Measurements from ENCODE around the gene CSTPP1.
A peak's percentile ranks its signal among the peaks of the same experiment; 100 is the strongest.

The CSTPP1 gene

GRCh38 chr11:46999217-46999616 lies 62.7 kb downstream of the CSTPP1 start:
- no peak for DNase-seq

- no peak for DNase-seq
These were observed 63.5 kb downstream of the CSTPP1 start for GRCh38 chr11:47000033-47000432.

- peak; percentile 6 for DNase-seq
These were observed 65.2 kb downstream of the CSTPP1 start for GRCh38 chr11:47001781-47002181.

GRCh38 chr11:47002390-47002789 lies 65.8 kb downstream of the CSTPP1 start:
- peak; percentile 1 for DNase-seq

GRCh38 chr11:47003180-47003877 lies 66.8 kb downstream of the CSTPP1 start:
- peak; percentile 43 for DNase-seq

- DNase-seq, result peak; percentile 80
These were observed 68.1 kb downstream of the CSTPP1 start for GRCh38 chr11:47004595-47005033.

GRCh38 chr11:47005441-47005840 lies 68.9 kb downstream of the CSTPP1 start:
- DNase-seq, result peak; percentile 22

GRCh38 chr11:47007579-47007978 lies 71.0 kb downstream of the CSTPP1 start:
- no peak for DNase-seq

- no peak for DNase-seq
These were observed 73.6 kb downstream of the CSTPP1 start for GRCh38 chr11:47010179-47010578.

- no peak for DNase-seq
These were observed 77.5 kb downstream of the CSTPP1 start for GRCh38 chr11:47014097-47014496.

GRCh38 chr11:47018637-47019036 lies 82.1 kb downstream of the CSTPP1 start:
- no peak for DNase-seq

GRCh38 chr11:47020793-47021526 lies 84.4 kb downstream of the CSTPP1 start:
- DNase-seq, result no peak

- no peak for DNase-seq
These were observed 84.9 kb downstream of the CSTPP1 start for GRCh38 chr11:47021527-47021818.

GRCh38 chr11:47021965-47022364 lies 85.4 kb downstream of the CSTPP1 start:
- no peak for DNase-seq

- DNase-seq, result no peak
These were observed 91.9 kb downstream of the CSTPP1 start for GRCh38 chr11:47028195-47029093.

GRCh38 chr11:47033439-47033838 lies 96.9 kb downstream of the CSTPP1 start:
- DNase-seq, result no peak

- DNase-seq, result no peak
These were observed 97.5 kb downstream of the CSTPP1 start for GRCh38 chr11:47034091-47034490.

- no peak for DNase-seq
These were observed 98.5 kb downstream of the CSTPP1 start for GRCh38 chr11:47035108-47035507.

- no peak for DNase-seq
These were observed 107.6 kb downstream of the CSTPP1 start for GRCh38 chr11:47044119-47044518.

GRCh38 chr11:47047972-47048371 lies 111.4 kb downstream of the CSTPP1 start:
- DNase-seq, result no peak

GRCh38 chr11:47050284-47050683 lies 113.7 kb downstream of the CSTPP1 start:
- DNase-seq, result no peak

- no peak for DNase-seq
These were observed 114.7 kb downstream of the CSTPP1 start for GRCh38 chr11:47051217-47051616.

- no peak for DNase-seq
These were observed 115.6 kb downstream of the CSTPP1 start for GRCh38 chr11:47052165-47052564.

GRCh38 chr11:47052576-47052975 lies 116.0 kb downstream of the CSTPP1 start:
- DNase-seq, result no peak
